NCI-H2196 (cell line): ENCODE data around the gene ZNF684.
"Not testable (repeated sequence)": the region's sequence is repeated elsewhere in the genome, so short reads cannot be mapped to it uniquely, and the experiment has no call there.

Experiments
- DNase-seq: peaks from one replicate; lab custom pipeline; 2025; ENCODE audit not compliant: unreplicated experiment; lab: John Stamatoyannopoulos, UW

ZNF684 gene

DNA sequence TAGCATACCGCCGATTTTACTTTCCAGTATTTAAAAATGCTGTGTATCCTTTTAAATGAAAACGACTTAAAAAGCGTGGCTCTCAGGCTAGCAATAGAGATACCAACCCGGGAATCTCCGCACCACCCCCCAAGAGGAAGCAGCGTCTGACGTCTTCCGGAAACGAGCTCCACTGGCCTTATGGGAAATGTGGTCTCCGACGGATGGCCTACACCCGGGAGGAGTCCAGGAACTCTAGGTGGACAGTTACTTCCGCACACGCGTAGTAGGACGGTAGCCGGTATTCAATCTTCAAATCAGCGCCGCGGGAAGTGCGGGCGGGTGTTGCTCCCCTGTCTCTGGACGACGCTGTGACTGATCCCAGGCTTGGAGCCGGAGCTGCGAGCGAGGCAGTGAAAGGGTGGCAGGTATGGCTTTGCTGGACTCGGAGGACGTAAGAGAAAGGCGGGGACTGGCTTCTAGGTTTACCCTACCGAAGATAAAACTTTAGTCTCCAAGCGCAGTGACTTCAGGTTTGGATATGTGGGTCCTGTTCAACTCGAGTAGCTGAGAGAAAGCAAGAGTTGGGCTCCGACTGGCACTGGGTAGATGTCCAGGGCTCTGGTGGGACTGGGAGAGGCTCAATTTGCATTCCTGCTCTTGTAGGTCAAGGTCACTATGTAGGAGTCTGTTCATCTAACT lies at the start of gene ZNF684:
Gene ZNF684 (plus strand): TSS at position 257 of the 681 bp plus-strand sequence. CDS start 1,530 bp downstream, outside the sequence.
- DNase-seq: peak; percentile 91

GRCh38 chr1:40495315-40495903 lies 36.0 kb upstream of the ZNF684 start:
- DNase-seq: no peak

- DNase-seq: not testable (repeated sequence)
Measured at GRCh38 chr1:40502651-40503050, 28.8 kb upstream of the ZNF684 start.

DNA sequence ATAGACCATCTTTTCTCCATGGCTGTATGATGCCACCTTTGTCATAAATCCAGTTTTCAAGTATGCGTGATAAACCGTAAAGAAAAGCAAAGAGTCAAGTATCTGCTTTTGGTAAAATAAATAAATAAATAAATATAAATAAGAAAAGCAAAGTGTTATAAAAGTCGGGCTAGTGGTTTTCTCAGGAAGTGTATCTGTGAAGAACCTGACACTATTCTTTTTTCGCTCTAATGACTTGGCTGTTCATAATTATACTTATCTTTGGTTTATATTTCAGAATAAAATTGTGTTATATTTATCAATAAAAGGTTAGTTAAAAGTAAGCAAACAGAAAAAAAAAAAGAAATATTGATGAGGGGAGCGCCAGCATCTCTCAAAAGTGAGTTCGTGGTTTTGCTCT lies 23.5 kb upstream of the ZNF684 start:
- no peak for DNase-seq

DNA sequence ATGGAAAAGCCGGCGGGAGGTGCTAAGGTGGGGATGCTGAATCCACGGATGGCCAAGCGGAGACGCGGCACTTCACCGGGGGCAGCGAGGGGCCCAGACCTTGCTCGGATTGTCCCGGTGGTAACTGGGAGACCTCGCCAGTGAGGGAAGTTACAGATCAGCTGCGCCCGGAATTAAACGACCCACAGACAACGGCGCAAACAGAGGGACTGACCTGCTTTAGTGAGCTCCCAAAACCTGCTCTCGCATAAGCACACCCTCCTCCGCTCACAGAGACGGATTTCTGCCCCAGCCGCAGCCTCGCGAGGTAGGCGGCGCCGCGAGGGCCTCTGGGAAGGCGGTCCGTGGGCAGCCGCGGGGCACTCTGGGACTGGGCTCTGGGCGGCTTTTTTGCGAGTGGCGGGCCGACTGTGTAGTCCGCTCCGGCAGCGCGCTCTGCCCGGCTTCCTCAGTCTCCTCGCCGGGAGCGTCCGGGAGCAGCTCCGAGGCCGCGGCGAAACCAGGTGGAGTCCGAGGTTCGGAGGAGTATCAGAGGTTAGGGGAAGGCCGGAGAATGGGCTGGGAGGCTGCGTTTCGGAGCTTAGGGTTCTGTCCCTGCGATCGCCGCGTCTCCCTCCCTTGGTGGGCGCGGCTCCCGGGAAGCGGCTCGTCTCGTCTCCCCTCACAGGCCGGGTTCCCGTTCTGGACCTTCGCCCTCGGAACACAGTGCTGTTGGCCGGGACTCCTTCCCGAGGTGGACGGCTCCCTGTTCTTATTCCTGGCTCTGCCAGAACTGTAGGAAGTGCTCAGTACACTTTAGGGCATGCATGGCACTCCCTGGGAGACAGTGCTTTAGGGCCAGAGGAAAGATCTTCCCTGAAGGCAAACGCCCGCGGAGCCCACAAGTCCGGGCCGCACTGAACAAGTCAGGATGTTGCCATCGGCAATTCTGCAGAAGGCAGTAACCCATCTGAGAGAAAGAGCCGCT lies 22.8 kb upstream of the ZNF684 start, which contains the start of gene EXO5:
Gene EXO5 (plus strand): TSS at position 393 of the 967 bp plus-strand sequence. CDS start 5,778 bp downstream, outside the sequence.
- DNase-seq: peak; percentile 79

DNA sequence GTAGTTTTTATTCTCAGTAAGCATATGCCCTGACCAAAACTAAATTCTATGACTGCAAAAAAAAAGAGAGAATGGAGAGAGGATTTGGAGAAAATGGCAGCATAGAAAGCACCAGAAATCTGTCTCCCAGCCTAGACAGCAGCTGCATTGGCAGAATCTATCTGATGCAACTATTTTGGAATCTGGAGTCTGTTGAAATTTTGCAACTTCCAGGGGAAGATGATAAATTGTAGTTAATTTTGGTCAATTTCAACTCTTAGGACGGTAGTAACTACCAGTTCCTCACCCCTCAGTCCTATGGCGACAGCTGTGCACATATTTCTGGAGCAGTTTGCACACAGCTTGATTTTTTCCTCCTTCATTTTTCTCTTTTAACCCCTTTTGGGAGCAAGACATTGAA lies 11.9 kb upstream of the ZNF684 start:
- no peak for DNase-seq

- DNase-seq: peak; percentile 41
Measured at GRCh38 chr1:40530735-40531380, 579 bp upstream of the ZNF684 start.

DNA sequence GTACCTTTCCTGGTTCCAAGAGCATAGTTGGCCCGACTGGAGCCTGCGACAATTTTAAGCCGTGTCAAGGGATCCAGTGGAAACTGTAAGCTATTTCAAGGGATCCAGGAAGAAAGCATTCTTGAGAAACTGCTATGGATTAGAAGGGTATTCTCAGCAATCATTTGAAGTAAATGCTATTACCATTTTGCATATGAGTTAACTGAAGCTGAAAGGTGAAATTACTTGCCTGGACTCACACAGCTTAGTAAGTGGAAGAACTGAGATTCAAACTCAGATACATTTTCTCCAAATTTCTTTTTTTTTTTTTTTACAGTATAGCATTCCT lies 589 bp downstream of the ZNF684 start:
- no peak for DNase-seq

GRCh38 chr1:40532844-40533424 lies 1.5 kb downstream of the ZNF684 start:
- peak; percentile 45 for DNase-seq

GRCh38 chr1:40534589-40534988 lies 3.2 kb downstream of the ZNF684 start:
- DNase-seq: no peak

- no peak for DNase-seq
Measured at GRCh38 chr1:40535732-40536131, 4.3 kb downstream of the ZNF684 start.

DNA sequence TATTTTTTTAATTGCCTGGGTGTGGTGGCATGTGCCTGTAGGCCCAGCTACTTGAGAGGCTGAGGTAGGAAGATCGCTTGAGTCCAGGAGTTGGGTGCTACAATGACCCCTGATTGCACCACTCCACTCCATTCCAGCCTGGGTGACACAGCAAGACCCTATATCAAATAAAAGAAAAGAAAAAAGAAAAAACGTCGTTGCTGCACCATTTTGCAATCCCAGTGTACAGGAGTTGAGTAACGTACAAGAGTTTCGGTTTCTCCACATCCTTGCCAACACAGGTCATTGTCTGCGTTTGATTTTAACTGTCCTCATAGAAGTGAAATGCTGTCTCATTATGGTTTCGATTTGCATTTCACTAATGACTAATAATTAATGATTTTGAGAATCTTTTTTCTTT lies 7.9 kb downstream of the ZNF684 start:
- DNase-seq: no peak

GRCh38 chr1:40546957-40547356 lies 15.5 kb downstream of the ZNF684 start:
- DNase-seq: no peak

GRCh38 chr1:40553017-40553416 lies 21.6 kb downstream of the ZNF684 start:
- DNase-seq: no peak

DNA sequence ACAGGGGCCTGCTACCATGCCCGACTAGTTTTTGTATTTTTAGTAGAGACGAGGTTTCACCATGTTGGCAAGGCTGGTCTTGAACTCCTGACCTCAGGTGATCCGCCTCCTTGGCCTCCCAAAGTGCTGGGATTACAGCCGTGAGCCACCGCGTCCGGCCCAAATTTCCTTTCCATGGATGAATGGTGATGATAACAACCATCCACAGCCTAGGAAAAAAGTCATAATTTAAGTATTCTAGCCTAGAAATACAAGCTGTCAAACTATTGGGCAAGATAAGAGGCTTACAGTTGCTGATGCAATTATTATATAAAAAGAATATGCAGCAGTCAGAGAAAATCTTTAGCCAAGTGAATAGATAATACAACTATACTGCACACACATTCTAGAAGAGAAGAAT lies 23.4 kb downstream of the ZNF684 start:
- not testable (repeated sequence) for DNase-seq

GRCh38 chr1:40556121-40556520 lies 24.7 kb downstream of the ZNF684 start:
- no peak for DNase-seq

GRCh38 chr1:40558241-40558640 lies 26.8 kb downstream of the ZNF684 start:
- not testable (repeated sequence) for DNase-seq

- DNase-seq: no peak
Measured at GRCh38 chr1:40562185-40562584, 30.7 kb downstream of the ZNF684 start.

DNA sequence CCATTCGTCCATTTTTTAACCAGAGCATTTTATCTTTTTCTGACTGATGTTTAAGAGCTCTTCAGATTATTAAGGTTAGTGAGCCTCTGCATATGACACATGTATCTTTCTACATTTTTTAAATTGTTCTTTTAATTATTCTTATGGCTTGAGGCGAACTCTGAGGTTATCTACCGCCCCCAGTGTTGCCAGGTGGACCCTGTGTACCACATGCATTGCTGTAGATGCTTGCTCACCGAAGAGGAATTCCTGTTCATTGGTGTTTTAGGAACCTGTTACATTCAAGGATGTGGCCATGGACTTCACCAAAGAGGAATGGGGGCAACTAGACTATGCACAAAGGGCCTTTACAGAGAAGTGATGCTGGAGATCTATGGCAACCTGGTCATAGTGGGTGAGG lies 31.8 kb downstream of the ZNF684 start:
- DNase-seq: no peak

GRCh38 chr1:40564506-40564905 lies 33.1 kb downstream of the ZNF684 start:
- DNase-seq: no peak

GRCh38 chr1:40564913-40565312 lies 33.5 kb downstream of the ZNF684 start:
- DNase-seq: no peak
